Tibial nerve (tissue), 4 donors: ENCODE measurements around the gene SLC25A21. TPM values are rescaled to one million over a fixed set of nuclear protein-coding genes. Genes with fewer than 3 reads are reported as not detected.

Experiments
- DNase-seq, 2 donors: peaks; one replicate each; pipeline ENCODE4 v3.0.0-alpha.2; 2019; ENCODE audit warnings: low spot score in 2 of 2
- H3K27ac ChIP-seq, 4 donors: fragments of 200-600 bp; sonication (generic) in 3 of 4; one replicate each; pipeline ENCODE4 v1.5.1; 2017 to 2019; ENCODE audit warnings: mild to moderate bottlenecking in 1 of 4
- H3K27me3 ChIP-seq, 2 donors: fragments of 200-600 bp; sonication (generic) in 1 of 2; one replicate each; pipeline versions ENCODE4 v1.5.1 to v1.6.0; 2017 to 2019
- H3K36me3 ChIP-seq, 3 donors: fragments of 200-600 bp; sonication (generic); one replicate each; pipeline ENCODE4 v1.5.1; 2018 to 2019
- H3K4me1 ChIP-seq, 4 donors: fragments of 200-600 bp; sonication (generic) in 3 of 4; one replicate each; pipeline ENCODE4 v1.5.1; 2017 to 2019
- H3K4me3 ChIP-seq, 4 donors: fragments of 200-600 bp; sonication (generic) in 3 of 4; one replicate each; pipeline ENCODE4 v1.5.1; 2017 to 2019; ENCODE audit warnings: mild to moderate bottlenecking in 1 of 4, moderate library complexity in 1 of 4
- H3K9me3 ChIP-seq, 4 donors: fragments of 200-600 bp; sonication (generic) in 3 of 4; one replicate each; pipeline ENCODE4 v1.5.1; 2017 to 2019
- CTCF ChIP-seq, 5 experiments: fragments of 200-600 bp in 3 of 5; fragments of 450-650 bp in 2 of 5; sonication (generic) in 3 of 5; IDR thresholded peaks; one replicate each; pipeline ENCODE4 v1.5.1; 2016 to 2019; ENCODE audit warnings: antibody characterized with exemption in 5 of 5, mild to moderate bottlenecking in 3 of 5, moderate library complexity in 2 of 5
- EP300 ChIP-seq, 2 donors: sonication (generic); formaldehyde crosslinking; IDR thresholded peaks; one replicate each; pipeline ENCODE4 v1.6.1; 2017; ENCODE audit warnings: antibody characterized with exemption in 2 of 2, mild to moderate bottlenecking in 1 of 2
- POLR2A ChIP-seq, 2 donors: fragments of 450-650 bp; IDR thresholded peaks; one replicate each; pipeline ENCODE4 v1.6.1; 2017; ENCODE audit warnings: antibody characterized with exemption in 2 of 2, mild to moderate bottlenecking in 2 of 2, moderate library complexity in 2 of 2
- WGBS, 2 donors: methylation state at CpG; one replicate each; pipeline ENCODE4 v1.1.5; 2018; 5-methylcytosine and 5-hydroxymethylcytosine counted together
- total RNA-seq, 4 donors: library from RNA; depleted of rRNA; stranded (reverse); fragments of >200 nt; gene quantifications; one replicate each; pipeline ENCODE4 v1.1.0, GENCODE V29; 2016

Gene SLC25A21
- total RNA-seq, 4 donors from 2014 or later, result 0.30 to 0.98 (median 0.42) TPM; not detected in 1

GRCh38 chr14:36675581-36675980 is 496.8 kb downstream of the SLC25A21 start:
- Histone ChIP-seq H3K27me3 (peaks cover 0 to 42% of the 10 kb centered on the region in 2 donors), H3K9me3 (no peaks in the 10 kb centered on the region), H3K27ac (no peak overlapping the region), H3K4me3 (no peak overlapping the region), H3K4me1 (no peaks in the 10 kb centered on the region), H3K36me3 (no peaks in the 10 kb centered on the region)
- TF ChIP-seq POLR2A (IDR thresholded peaks at IDR 0.05) (no peak), CTCF (IDR thresholded peaks at IDR 0.05) (no peak)
- no peak for DNase-seq
- WGBS, 2 donors, result 63 to 67% methylated on average over 6 of the region's 6 CpGs

GRCh38 chr14:36674659-36675058 is 497.7 kb downstream of the SLC25A21 start:
- H3K27me3 ChIP-seq, result peaks cover 0 to 51% of the 10 kb centered on the region in 2 donors

GRCh38 chr14:36672095-36672494 is 500.3 kb downstream of the SLC25A21 start:
- H3K4me1 ChIP-seq, result peaks cover 0 to under 1% (median 0%) of the 10 kb centered on the region in 4 donors
- H3K36me3 ChIP-seq, result no peaks in the 10 kb centered on the region
- TF ChIP-seq EP300 (IDR thresholded peaks at IDR 0.05) (no peak), CTCF (IDR thresholded peaks at IDR 0.05) (no peak), POLR2A (IDR thresholded peaks at IDR 0.05) (no peak)
- H3K9me3 ChIP-seq, result no peaks in the 10 kb centered on the region
- peaks cover 0 to 76% of the 10 kb centered on the region in 2 donors for H3K27me3 ChIP-seq
- 87 to 90% methylated on average over 4 of the region's 4 CpGs for WGBS, 2 donors
- H3K4me3 ChIP-seq, result no peak overlapping the region
- DNase-seq, result no peak
- no peak overlapping the region for H3K27ac ChIP-seq

More at GRCh38 chr14:36674659-36675058, 497.7 kb downstream of the SLC25A21 start:
- Histone ChIP-seq H3K9me3 (no peaks in the 10 kb centered on the region), H3K4me3 (no peak overlapping the region), H3K27ac (no peak overlapping the region), H3K36me3 (no peaks in the 10 kb centered on the region), H3K4me1 (no peaks in the 10 kb centered on the region)
- WGBS, 2 donors, result 84 to 86% methylated on average over 3 of the region's 3 CpGs
- DNase-seq, result no peak
- TF ChIP-seq EP300 (IDR thresholded peaks at IDR 0.05), result no peak
- no peak for TF ChIP-seq CTCF (IDR thresholded peaks at IDR 0.05)
- no peak for TF ChIP-seq POLR2A (IDR thresholded peaks at IDR 0.05)

GRCh38 chr14:36671149-36671548 is 501.3 kb downstream of the SLC25A21 start:
- no peak for TF ChIP-seq POLR2A (IDR thresholded peaks at IDR 0.05)
- no peak for TF ChIP-seq CTCF (IDR thresholded peaks at IDR 0.05)
- TF ChIP-seq EP300 (IDR thresholded peaks at IDR 0.05), result no peak

GRCh38 chr14:36667679-36668078 is 504.7 kb downstream of the SLC25A21 start:
- 39 to 41% methylated on average over 4 of the region's 4 CpGs for WGBS, 2 donors
- DNase-seq, result no peak
- no peak overlapping the region for H3K27ac ChIP-seq
- H3K4me1 ChIP-seq, result peaks cover 0 to 29% (median 13%) of the 10 kb centered on the region in 4 donors
- no peaks in the 10 kb centered on the region for H3K36me3 ChIP-seq
- TF ChIP-seq EP300 (IDR thresholded peaks at IDR 0.05) (no peak), POLR2A (IDR thresholded peaks at IDR 0.05) (no peak), CTCF (IDR thresholded peaks at IDR 0.05) (no peak)
- peaks cover 0 to 87% of the 10 kb centered on the region in 2 donors for H3K27me3 ChIP-seq
- H3K9me3 ChIP-seq, result no peaks in the 10 kb centered on the region
- H3K4me3 ChIP-seq, result no peak overlapping the region

More at GRCh38 chr14:36671149-36671548, 501.3 kb downstream of the SLC25A21 start:
- peaks cover 0 to 83% of the 10 kb centered on the region in 2 donors for H3K27me3 ChIP-seq
- no peak for DNase-seq
- peaks cover 0 to 10% (median 0%) of the 10 kb centered on the region in 4 donors for H3K4me1 ChIP-seq
- no peak overlapping the region for H3K4me3 ChIP-seq
- no peaks in the 10 kb centered on the region for H3K9me3 ChIP-seq
- no peak overlapping the region for H3K27ac ChIP-seq
- no peaks in the 10 kb centered on the region for H3K36me3 ChIP-seq
- WGBS, 2 donors, result 58 to 74% methylated on average over 3 of the region's 3 CpGs
